HUES48 (cell line): ENCODE results near the gene ARHGAP42.

ENCODE experiments used
- H3K27ac ChIP-seq: one replicate; pipeline ENCODE4 v1.7.0; 2013; ENCODE audit warnings: low read depth, low read length, inconsistent platforms
- H3K27me3 ChIP-seq: 2 replicates; pipeline ENCODE4 v1.6.1; 2013; ENCODE audit warnings: mild to moderate bottlenecking, low read length; ENCODE audit not compliant: control insufficient read depth, insufficient read depth
- H3K36me3 ChIP-seq: 2 replicates; pipeline ENCODE4 v1.6.1; 2013; ENCODE audit warnings: low read length; ENCODE audit not compliant: control insufficient read depth, insufficient read depth
- H3K4me1 ChIP-seq: 2 replicates; pipeline ENCODE4 v1.6.1; 2013; ENCODE audit warnings: mild to moderate bottlenecking, low read length; ENCODE audit not compliant: control insufficient read depth, insufficient read depth
- H3K4me3 ChIP-seq: 2 replicates; pipeline ENCODE4 v1.5.1; 2013; ENCODE audit warnings: mild to moderate bottlenecking, low read depth, low read length
- H3K9ac ChIP-seq: 2 replicates; pipeline ENCODE4 v1.6.1; 2013; ENCODE audit warnings: mild to moderate bottlenecking, low read depth, low read length, moderate library complexity
- H3K9me3 ChIP-seq: 2 replicates; pipeline ENCODE4 v1.6.1; 2013; ENCODE audit warnings: low read length; ENCODE audit not compliant: control insufficient read depth, insufficient read depth

ARHGAP42 gene

DNA sequence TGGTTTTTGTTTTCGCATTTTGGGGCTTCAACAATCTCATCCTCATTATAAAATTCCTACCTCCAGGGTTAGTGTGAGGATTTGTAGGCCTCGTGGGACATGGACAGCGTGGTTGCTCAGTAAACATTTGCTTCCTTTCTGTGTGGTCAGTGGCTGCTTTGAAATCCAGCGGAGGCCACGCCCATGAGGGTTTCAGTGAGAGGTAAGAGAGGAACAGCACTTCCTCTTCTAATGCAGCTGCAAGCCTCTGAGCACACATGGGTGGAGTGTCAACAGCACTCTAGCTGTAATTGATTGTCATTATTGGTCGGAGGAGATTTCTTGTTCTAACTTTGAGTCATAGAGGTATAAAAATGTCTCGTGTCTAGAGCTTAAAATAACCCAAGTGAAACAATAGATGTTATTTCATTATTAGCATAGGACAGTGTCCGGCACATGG, 6.0 kb upstream of the ARHGAP42 start:
- H3K4me1 ChIP-seq = peaks cover 25% of the 10 kb centered on the region

DNA sequence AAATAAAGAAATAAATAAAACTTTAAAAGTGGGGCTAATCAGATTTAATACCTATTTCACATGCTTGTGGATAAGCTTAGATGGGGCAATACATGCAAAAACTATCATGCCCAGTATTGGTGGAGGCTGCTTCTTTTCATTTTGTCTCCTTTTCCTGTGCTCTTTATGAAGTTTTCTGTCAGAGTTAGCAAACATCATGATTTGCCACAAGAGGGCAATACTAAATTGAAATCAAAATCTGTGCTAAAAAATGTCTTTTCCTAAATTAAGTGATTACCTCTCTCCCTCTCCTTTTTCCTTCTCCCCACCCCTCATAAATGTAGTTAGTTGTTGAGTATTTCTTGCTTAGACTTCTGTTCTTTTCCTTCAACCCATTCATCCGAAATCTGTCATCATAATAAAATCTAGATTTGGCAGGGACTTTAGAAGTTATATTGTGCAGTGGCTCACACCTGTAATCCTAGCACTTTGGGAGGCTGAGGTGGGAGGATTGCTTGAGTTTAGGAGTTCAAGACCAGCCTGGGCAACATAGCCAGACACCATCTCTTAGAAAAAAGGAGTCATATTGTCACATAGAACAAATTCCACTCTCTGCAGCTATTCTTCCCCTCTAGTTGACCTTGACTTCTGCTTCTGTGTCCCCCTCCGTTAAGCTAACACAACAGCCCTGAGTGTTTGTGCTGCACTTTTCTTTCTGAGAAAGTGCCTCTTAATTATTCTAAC, 4.7 kb upstream of the ARHGAP42 start:
- Histone ChIP-seq H3K27me3 (no peaks in the 10 kb centered on the region), H3K4me3 (no peak overlapping the region), H3K27ac (no peak overlapping the region), H3K4me1 (peaks cover 23% of the 10 kb centered on the region), H3K9ac (no peak overlapping the region), H3K9me3 (no peaks in the 10 kb centered on the region), H3K36me3 (no peaks in the 10 kb centered on the region)

More for the DNA sequence above, 6.0 kb upstream of the ARHGAP42 start:
- Histone ChIP-seq H3K27me3 (no peaks in the 10 kb centered on the region), H3K27ac (no peak overlapping the region), H3K9me3 (no peaks in the 10 kb centered on the region), H3K4me3 (no peak overlapping the region), H3K9ac (no peak overlapping the region), H3K36me3 (no peaks in the 10 kb centered on the region)

GRCh38 chr11:100683126-100683525, 4.0 kb upstream of the ARHGAP42 start:
- Histone ChIP-seq H3K27me3 (no peaks in the 10 kb centered on the region), H3K9ac (no peak overlapping the region), H3K36me3 (no peaks in the 10 kb centered on the region), H3K27ac (no peak overlapping the region), H3K4me1 (peaks cover 19% of the 10 kb centered on the region), H3K4me3 (no peak overlapping the region), H3K9me3 (no peaks in the 10 kb centered on the region)

DNA sequence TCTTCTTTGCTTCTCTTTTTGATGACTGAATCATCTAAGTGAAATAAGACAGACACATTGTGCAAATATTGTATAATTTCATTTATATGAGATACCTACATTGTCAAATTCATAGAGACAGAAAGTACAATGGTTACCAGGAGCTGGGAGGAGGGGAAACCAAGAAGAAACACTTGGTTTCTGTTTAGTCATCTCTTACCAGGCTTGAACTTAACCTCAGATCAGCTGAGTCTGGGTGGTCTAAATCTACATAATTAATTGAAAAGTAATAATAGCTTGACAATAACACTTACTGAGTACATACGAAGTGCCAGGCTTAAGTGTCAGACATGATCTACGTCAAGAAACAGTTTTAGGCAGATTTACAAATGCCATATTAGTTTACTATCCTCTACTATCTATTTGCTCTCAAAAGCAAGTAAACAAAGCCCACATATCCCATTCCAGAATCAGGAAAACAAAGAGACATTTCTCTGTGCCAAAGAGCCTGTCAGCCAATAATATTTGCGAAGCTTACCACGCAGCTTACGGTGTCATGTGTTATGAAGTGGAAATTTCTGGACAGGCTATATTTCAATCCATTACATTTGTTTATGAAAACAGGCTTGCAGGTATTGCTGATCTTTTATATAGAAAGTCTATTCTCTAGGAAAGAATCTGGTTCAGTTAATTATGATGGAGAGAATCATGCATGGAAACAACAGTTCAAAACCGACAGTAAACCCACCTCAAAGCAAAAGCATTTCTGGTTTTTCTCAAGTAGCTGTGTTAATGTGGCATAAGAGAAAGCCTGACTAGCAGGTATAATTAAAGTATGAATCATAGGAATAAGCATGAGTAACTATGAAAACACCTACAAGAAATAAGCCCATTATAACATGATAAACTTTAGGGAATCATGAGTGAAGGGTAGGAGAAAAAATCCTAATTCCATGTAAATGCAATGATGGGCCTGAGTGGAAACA, 2.7 kb upstream of the ARHGAP42 start:
- H3K4me3 ChIP-seq = no peak overlapping the region
- H3K4me1 ChIP-seq = peaks cover 26% of the 10 kb centered on the region
- H3K9me3 ChIP-seq = no peaks in the 10 kb centered on the region
- H3K27ac ChIP-seq = no peak overlapping the region
- no peaks in the 10 kb centered on the region for H3K36me3 ChIP-seq
- H3K27me3 ChIP-seq = no peaks in the 10 kb centered on the region
- no peak overlapping the region; the same call in 1 of the 2 replicates for H3K9ac ChIP-seq

DNA sequence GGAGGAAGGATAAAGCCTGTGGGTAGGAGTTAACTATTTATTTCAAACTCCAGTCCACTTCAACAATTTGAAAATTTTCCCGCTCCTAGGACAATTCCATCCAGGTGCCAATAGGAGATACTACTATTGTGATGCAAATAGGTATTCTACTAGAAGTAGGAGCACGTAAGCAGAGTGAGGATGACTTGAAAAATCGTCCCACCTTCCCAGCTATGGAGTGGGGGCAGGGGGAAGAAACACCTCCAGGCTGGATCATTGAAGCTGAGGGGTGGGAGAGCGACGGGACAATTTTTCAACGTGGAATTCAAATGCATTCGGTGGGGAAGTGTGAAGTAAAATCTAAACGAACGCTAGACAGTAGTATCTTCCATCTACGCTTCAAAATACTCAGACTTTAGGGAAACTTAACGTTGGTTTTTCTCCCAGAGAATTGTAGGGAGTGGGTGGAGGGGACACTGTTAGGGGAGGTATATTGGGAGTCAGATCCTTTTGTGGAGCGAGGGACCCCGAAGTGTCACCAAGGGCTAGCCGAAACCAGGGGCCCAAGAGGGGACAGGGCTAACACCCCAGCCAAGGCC, 523 bp upstream of the ARHGAP42 start:
- H3K4me1 ChIP-seq = peaks cover 27% of the 10 kb centered on the region
- peak overlapping the region; percentile 71 for H3K9ac ChIP-seq
- no peaks in the 10 kb centered on the region for H3K27me3 ChIP-seq
- H3K36me3 ChIP-seq = 0 out of 2 replicates have a peak, but pooled peaks cover 3% of the 10 kb centered on the region
- H3K4me3 ChIP-seq = peak overlapping the region; percentile 86
- H3K9me3 ChIP-seq = no peaks in the 10 kb centered on the region
- H3K27ac ChIP-seq = peak overlapping the region; percentile 89

- H3K4me1 ChIP-seq = peaks cover 27% of the 10 kb centered on the region
- no peaks in the 10 kb centered on the region for H3K9me3 ChIP-seq
- H3K36me3 ChIP-seq = 0 out of 2 replicates have a peak, but pooled peaks cover 6% of the 10 kb centered on the region
- H3K4me3 ChIP-seq = peak overlapping the region; percentile 86
- H3K27me3 ChIP-seq = no peaks in the 10 kb centered on the region
- H3K27ac ChIP-seq = peak overlapping the region; percentile 89
- H3K9ac ChIP-seq = peak overlapping the region; percentile 76
Observed at GRCh38 chr11:100687630-100688395, 725 bp downstream of the ARHGAP42 start.

- Histone ChIP-seq H3K9ac (no peak overlapping the region), H3K27ac (no peak overlapping the region), H3K4me1 (peaks cover 18% of the 10 kb centered on the region), H3K27me3 (no peaks in the 10 kb centered on the region), H3K4me3 (peak overlapping the region; percentile 86), H3K9me3 (no peaks in the 10 kb centered on the region), H3K36me3 (0 out of 2 replicates have a peak, but pooled peaks cover 6% of the 10 kb centered on the region)
Observed at GRCh38 chr11:100689141-100689540, 2.1 kb downstream of the ARHGAP42 start.

- Histone ChIP-seq H3K9me3 (no peaks in the 10 kb centered on the region), H3K27ac (no peak overlapping the region), H3K27me3 (no peaks in the 10 kb centered on the region), H3K9ac (no peak overlapping the region), H3K4me3 (no peak overlapping the region), H3K4me1 (peaks cover 7% of the 10 kb centered on the region; the same call in 1 of the 2 replicates), H3K36me3 (peaks cover 11% of the 10 kb centered on the region; the same call in 1 of the 2 replicates)
Observed at GRCh38 chr11:100691896-100692653, 5.0 kb downstream of the ARHGAP42 start.

DNA sequence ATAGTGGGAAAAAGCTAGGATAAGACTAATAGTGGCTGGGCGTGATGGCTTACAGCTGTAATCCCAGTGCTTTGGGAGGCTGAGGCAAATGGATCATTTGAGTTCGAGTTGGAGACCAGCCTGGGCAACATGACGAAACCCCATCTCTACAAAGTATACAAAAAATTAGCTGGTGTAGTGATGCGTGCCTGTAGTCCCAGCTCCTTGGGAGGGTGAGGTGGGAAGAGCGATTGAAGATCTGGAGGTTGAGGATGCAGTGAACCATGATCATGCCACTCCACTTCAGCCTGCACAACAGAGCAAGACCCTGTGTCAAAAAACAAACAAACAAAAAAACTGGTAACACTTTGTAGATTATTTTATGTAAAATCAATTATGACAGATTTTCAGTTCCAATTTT, 8.8 kb downstream of the ARHGAP42 start:
- Histone ChIP-seq H3K4me3 (no peak overlapping the region), H3K36me3 (peaks cover 9% of the 10 kb centered on the region; the same call in 1 of the 2 replicates), H3K4me1 (no peaks in the 10 kb centered on the region)

DNA sequence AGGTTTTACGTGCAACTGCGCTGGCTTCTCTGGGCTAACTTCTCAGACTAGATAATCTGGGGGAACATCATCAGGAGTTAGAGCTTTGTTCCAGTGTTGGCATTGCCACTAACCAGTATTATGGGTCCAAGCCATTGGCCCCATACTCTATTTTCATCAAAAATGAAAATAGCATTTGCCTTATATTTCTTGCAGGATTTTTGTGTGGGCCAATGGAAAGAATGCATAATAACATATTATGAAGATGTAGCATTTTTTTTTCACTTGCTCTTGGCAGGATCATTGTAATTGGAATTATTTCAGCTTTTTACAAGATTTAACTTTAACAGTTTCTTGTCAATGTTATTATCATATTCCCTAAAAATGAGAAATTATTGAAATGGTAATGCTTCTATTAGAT, 16.1 kb downstream of the ARHGAP42 start:
- no peaks in the 10 kb centered on the region for H3K9me3 ChIP-seq
- H3K9ac ChIP-seq = no peak overlapping the region
- H3K4me1 ChIP-seq = peaks cover 8% of the 10 kb centered on the region
- no peaks in the 10 kb centered on the region for H3K36me3 ChIP-seq
- H3K27me3 ChIP-seq = no peaks in the 10 kb centered on the region
- H3K4me3 ChIP-seq = no peak overlapping the region
- no peak overlapping the region for H3K27ac ChIP-seq

More for the DNA sequence above, 8.8 kb downstream of the ARHGAP42 start:
- no peak overlapping the region for H3K9ac ChIP-seq
- H3K27ac ChIP-seq = no peak overlapping the region
- no peaks in the 10 kb centered on the region for H3K9me3 ChIP-seq
- H3K27me3 ChIP-seq = no peaks in the 10 kb centered on the region
